Astrocyte of the cerebellum (primary cell): ENCODE results near the gene PSMD1.
"Not testable (repeated sequence)": the region's sequence is repeated elsewhere in the genome, so short reads cannot be mapped to it uniquely, and the experiment has no call there.

Experiments used
- DNase-seq: peaks from one replicate; pipeline ENCODE4 v3.0.0-alpha.2; 2011; ENCODE audit warnings: low read depth
- H3K4me3 ChIP-seq: 2 replicates; pipeline ENCODE4 v1.5.1; 2011; ENCODE audit warnings: mild to moderate bottlenecking, low read depth, low read length, moderate library complexity
- CTCF ChIP-seq: IDR thresholded peaks from 2 replicates; pipeline ENCODE4 v1.5.1; 2012; ENCODE audit warnings: low read length, low read depth, moderate library complexity, mild to moderate bottlenecking; ENCODE audit errors: missing control alignments
- in situ Hi-C: cut with HindIII; loops from 2 replicates; pipeline ENCODE4 v1.10.0; 2017; ENCODE audit warnings: low sequenced_read_pairs

The PSMD1 gene

GRCh38 chr2:231170055-231170454 is 113.4 kb downstream of the PSMD1 start:
- in situ Hi-C loops: loop anchor here (5.0 to 10.0 kb wide), 2 partner anchors 45 to 83 kb away; partner anchors contain the start of gene HTR2B
- H3K4me3 ChIP-seq: no peak overlapping the region
- TF ChIP-seq CTCF: no peak
- no peak for DNase-seq

GRCh38 chr2:231172025-231172424 is 115.4 kb downstream of the PSMD1 start:
- no peak for TF ChIP-seq CTCF
- no peak overlapping the region for H3K4me3 ChIP-seq
- in situ Hi-C loops: loop anchor here (5.0 to 10.0 kb wide), 2 partner anchors 47 to 85 kb away; partner anchors contain the start of gene HTR2B
- DNase-seq: no peak

GRCh38 chr2:231174211-231174651 is 117.6 kb downstream of the PSMD1 start:
- DNase-seq: no peak

GRCh38 chr2:231176066-231176465 is 119.4 kb downstream of the PSMD1 start:
- TF ChIP-seq CTCF: no peak
- no peak for DNase-seq
- in situ Hi-C loops: loop anchor here (10.0 kb wide), 1 partner anchor 51 kb away; the partner anchor contains the start of gene HTR2B
- H3K4me3 ChIP-seq: no peak overlapping the region

More at GRCh38 chr2:231174211-231174651, 117.6 kb downstream of the PSMD1 start:
- in situ Hi-C loops: loop anchor here (5.0 to 10.0 kb wide), 2 partner anchors 49 to 87 kb away; partner anchors contain the start of gene HTR2B
- no peak for TF ChIP-seq CTCF
- no peak overlapping the region for H3K4me3 ChIP-seq

- in situ Hi-C loops: loop anchor here (10.0 kb wide), 1 partner anchor 53 kb away; the partner anchor contains the start of gene HTR2B
- DNase-seq: no peak
- no peak for TF ChIP-seq CTCF
- H3K4me3 ChIP-seq: no peak overlapping the region
These were observed 120.7 kb downstream of the PSMD1 start for GRCh38 chr2:231177156-231178025.

- not testable (repeated sequence) for DNase-seq, H3K4me3 ChIP-seq
- in situ Hi-C loops: loop anchor here (10.0 kb wide), 1 partner anchor 54 kb away; the partner anchor contains the start of gene HTR2B
These were observed 122.1 kb downstream of the PSMD1 start for GRCh38 chr2:231178805-231179204.
